Hepatic stellate cell (primary cell): Measurements from ENCODE around the gene SERPINA1.
"Not testable (repeated sequence)": the region's sequence is repeated elsewhere in the genome, so short reads cannot be mapped to it uniquely, and the experiment has no call there.

Experiments
- DNase-seq: peaks from one replicate; pipeline ENCODE4 v3.0.0; 2011; ENCODE audit warnings: low spot score

Gene SERPINA1

GRCh38 chr14:94369766-94370523 lies 18.5 kb downstream of the SERPINA1 start:
- DNase-seq: not testable (repeated sequence)

GRCh38 chr14:94368956-94369355 lies 19.4 kb downstream of the SERPINA1 start:
- no peak for DNase-seq

DNA sequence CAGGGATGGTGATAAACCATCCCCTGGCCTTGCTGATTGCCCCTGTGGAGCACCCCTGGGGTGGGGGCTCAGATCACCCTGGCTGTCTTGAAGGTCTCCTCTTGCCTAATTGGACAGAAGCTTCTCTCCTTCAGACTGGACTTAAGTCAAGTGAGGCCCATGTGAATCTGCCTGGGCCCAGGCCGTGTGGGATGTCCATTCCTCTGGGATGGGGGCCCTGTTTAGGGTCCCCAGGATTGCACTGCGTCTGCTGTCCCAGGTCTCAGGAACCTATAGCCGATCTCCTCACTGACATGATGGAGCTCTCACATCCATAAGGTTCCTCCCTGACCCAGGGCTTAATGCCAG lies 20.2 kb downstream of the SERPINA1 start:
- no peak for DNase-seq

DNA sequence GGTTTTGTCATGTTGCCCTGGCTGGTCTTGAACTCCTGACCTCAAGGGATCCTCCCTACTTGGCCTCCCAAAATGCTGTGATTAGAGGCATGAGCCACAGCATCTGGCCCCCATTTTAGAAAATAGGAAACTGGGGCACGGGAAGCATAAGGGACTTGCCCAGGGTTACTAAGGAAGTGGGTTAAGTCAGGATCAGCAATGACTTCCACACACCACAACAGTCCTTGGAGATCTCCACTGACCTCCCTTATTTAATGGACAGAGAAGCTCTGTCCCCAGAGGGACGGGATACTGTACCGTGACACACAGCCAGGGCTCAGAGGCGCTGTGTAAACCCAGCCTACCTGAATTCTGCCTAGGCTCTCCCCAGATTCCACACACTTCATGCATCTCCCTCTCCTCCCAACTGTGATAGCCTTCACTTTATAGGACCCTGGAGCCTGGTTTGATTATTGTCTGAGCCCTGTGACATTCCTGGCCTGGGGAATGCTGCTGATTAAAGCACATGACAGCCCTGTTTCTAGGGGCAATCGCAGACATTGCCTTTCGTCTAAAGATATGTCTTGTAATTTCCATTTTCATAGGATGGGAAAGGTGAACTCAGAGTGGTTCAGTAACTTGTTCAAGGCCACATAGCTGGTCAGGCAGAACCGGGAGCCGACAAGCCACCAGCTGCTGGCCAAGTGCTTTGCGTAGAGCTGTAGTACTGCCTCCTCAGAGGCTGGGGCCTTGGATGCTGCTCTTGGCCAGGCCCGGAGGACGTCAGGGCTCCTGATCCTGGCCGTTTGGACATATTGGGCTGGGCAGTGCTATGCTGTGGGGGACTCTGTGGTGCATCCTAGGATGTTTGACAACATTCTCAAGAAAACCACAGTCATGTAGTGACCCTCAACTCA lies 20.8 kb downstream of the SERPINA1 start:
- no peak for DNase-seq

DNA sequence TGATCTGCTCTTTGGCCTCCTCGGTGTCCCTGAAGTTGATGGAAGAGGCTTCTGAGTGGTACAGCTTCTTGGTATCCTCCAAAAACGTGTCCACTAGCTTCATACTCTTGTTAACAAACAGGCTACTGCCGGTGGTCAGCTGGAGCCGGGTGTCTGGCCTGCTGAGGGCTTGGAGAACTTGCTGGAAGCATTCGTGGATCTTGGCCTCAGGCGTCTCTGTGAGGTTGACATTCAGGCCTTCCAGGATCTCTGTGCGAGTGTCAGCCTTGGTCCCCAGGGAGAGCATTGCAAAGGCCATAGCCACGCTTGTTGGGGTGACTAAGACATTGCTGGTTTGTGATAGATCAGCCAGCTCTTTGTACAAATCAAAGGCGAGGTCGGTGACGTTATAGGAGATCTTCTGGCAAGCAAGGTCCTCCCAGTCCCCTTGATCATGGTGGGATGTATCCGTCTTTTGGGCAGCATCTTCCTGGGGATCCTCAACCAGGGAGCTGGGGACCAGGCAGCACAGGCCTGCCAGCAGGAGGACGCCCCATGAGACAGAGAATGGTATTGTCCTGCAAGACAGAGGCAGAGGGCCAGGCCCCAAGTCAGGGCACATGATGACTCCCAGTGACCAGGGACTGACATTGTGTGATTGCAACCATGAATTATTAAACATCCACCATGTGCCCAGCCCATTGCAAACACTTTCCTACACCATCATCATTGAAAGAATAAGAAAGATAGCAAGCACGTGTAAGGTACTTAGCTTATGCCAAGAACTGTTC lies 22.1 kb downstream of the SERPINA1 start, which contains the start of gene SERPINA2:
Gene SERPINA2 (minus strand): TSS at position 553 of the 770 bp plus-strand sequence.
- no peak for DNase-seq

DNA sequence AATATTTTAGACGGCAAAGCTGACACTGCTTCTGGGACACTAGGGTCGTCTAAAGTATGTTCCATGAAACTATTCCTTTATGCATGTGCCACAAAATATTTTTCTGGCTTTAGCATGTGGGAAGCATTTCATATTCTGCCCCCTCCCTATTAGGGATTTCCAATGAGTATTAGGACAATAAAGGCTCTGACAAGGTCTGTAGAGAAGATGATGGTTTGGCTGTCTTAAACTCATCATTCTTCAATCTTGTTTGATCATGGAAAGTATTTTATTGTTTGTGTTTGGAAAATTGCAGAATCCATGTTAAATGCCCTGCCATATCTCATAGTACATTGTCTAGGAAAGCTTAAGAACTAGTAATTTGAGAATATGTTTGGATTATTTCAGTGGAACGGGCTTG lies 22.8 kb downstream of the SERPINA1 start:
- no peak for DNase-seq

DNA sequence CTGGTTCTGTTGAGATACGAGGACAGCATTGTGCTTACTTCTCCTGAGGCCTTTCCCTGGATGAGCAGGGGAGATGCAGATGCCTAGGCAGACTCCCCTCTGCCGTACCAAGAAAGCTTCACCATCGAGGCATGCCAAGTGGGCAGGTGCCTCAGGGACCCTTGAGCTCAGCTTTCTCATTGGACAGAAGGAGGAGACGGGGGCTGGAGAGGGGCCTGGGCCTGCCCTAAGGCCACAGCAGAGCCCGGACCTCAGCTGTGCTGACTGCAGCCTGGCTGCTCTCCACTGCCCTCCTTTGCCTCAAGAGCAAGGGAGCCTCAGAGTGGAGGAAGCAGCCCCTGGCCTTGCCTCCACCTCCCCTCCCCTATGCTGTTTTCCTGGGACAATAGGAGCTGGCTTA lies 23.4 kb downstream of the SERPINA1 start:
- no peak for DNase-seq

GRCh38 chr14:94364037-94364436 lies 24.4 kb downstream of the SERPINA1 start:
- DNase-seq: no peak

GRCh38 chr14:94363151-94363624 lies 25.2 kb downstream of the SERPINA1 start:
- DNase-seq: no peak

DNA sequence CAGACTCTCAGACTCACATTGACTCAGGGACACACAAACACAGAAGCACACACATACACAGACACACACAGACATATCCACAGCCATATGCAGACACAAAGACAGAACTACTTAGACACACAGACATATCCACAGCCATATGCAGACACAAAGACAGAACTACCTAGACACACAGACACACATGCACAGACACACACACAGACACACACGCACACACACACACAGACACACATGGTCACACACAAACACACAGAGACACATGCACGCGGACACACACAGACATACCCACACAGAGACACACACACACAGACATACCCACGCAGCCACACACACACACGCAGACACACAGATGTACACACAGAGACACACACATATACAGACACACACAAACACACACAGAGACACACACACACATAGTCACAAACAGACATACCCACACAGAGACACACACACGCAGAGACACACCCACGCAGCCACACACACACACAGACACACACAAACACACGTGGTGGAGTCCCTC lies 25.7 kb downstream of the SERPINA1 start:
- DNase-seq: no peak

- no peak for DNase-seq
Observed at GRCh38 chr14:94361682-94362081, 26.7 kb downstream of the SERPINA1 start.

DNA sequence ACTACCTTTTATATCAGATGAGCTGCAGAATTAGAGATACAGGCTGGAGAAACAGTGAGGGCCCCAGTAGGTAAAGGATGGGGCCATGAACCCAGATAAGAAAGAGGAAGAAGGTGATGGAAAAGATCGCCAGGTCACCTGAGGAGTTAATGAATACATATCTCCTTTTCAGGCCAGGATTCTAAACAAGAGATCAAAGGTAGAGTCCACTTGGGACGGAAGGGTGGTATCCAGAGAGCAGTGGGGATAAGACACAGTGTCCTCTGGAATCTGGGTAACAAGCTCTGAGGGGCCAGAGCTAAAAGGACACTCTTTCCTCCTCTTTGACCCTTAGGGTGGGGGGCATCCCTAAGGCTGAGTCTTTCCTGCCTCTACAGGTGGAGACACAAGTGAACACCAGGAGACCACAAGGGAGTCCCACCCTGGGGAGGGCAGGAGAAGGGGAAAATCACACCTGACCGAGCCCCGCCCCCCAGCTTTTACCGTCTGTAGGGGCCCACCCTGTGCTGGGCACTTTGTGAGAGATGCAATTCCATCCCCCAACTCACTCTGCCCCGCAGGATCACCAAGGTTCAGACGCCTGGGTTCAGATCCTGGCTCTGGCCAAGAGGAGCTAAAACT lies 27.3 kb downstream of the SERPINA1 start:
- DNase-seq: no peak

DNA sequence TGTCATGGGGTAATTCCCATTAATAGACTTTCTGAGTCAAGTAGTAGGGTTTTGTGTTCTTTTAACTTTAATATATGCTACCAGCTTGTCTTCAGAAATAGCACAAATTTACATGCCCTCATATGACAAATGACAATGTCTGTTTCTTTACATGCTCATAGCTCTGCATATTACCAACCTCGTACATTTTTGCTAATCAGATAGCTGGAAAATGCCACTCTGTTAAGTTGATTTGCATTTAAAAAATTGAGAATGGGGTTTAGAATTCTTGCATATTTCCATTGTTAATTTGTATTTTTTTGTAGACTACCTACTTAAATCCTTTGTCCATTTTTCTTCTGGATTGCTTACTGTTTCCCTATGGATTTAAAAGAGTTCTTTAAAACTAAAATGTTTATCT lies 31.2 kb downstream of the SERPINA1 start:
- no peak for DNase-seq

- no peak for DNase-seq
Observed at GRCh38 chr14:94356379-94357056, 31.9 kb downstream of the SERPINA1 start.

- no peak for DNase-seq
Observed at GRCh38 chr14:94355191-94355794, 33.1 kb downstream of the SERPINA1 start.

DNA sequence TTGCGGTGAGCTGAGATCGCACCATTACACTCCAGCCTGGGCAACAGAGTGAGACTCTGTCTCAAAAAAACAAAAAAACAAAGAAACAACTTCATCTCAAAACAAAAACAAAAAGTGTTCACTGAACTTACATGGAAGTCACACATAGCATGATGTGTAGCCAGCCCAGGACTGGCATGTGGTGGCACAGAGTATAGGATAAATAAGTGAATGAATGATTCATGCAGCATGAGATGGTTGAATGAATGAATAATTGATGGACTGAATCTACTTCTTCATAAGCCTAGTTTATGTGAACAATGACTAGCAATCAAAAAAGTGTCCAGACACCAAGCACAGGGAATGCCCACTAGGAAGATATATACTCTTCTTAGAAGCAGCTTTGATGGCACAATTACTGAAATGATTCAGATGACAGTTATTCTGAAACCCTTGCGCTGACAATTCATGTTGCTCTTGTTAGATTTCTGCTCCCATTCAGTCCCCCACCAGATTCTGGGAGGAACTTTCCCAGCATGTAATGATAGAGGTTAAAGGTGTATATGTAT lies 33.7 kb downstream of the SERPINA1 start:
- DNase-seq: no peak

DNA sequence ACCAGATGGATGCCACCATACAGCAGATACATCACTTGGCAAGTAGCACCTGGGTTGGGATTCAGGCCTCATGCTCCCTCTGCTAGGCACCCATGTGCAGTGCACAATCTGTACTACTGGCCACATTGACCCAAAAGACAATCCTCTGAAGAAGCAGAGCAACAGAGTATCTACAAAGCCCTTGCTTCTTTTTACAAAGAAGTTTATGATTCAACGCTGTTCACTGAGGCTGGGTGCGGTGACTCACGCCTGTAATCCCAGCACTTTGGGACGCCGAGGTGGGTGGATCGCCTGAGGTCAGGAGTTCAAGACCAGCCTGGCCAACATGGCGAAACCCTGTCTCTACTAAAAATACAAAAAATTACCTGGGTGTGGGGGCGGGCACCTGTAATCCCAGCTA lies 34.2 kb downstream of the SERPINA1 start:
- DNase-seq: not testable (repeated sequence)

- DNase-seq: no peak
Observed at GRCh38 chr14:94349276-94349675, 39.1 kb downstream of the SERPINA1 start.

GRCh38 chr14:94348836-94349235 lies 39.6 kb downstream of the SERPINA1 start:
- DNase-seq: no peak

GRCh38 chr14:94346841-94347240 lies 41.6 kb downstream of the SERPINA1 start:
- no peak for DNase-seq
